Heart left ventricle (tissue), 13 donors: ENCODE measurements around the gene DGKB.

ENCODE experiments used
- POLR2A ChIP-seq, 2 donors: fragments of 450-650 bp; IDR thresholded peaks; one replicate each; pipeline ENCODE4 v1.6.1; 2017; ENCODE audit warnings: antibody characterized with exemption in 2 of 2, mild to moderate bottlenecking in 2 of 2, moderate library complexity in 2 of 2
- TF ChIP-seq, protein P1 (sequence below), 12 donors: fragments of 200-600 bp; sonication (generic) in 4 of 12; IDR thresholded peaks; one replicate each; pipeline versions ENCODE4 v1.5.0 to v1.8.0; 2018 to 2022; ENCODE audit warnings: antibody characterized with exemption in 12 of 12, mild to moderate bottlenecking in 5 of 12
- donor health status: ischemic (EF 13 %, LVEDD 7.1; RV severe dilation, severe dysfunction).
- donor health status: DM: no; HTN: yes; CAD: no.
- donor health status: DM: no; HTN: no; CAD: no.
- donor health status: ischemic (EF 25% LVEDD 6.9; RV normal size, moderate dysfunction).
- donor health status: ischemic (EF 25% LVEDD 5.7; RV mildly dilated, moderate dysfunction).
- donor health status: ischemic (EF 35%, LVEDD 5.7; RV mildly dilated, moderate dysfunction).
- donor health status: nonischemic (EF 11% LVEDD 7.7; RV severe dilation, severe dysfunction).
- donor health status: DM: yes; HTN: yes; CAD: no.
- donor health status: PGD.
- donor health status: ischemic (EF 29% LVEDD 5.4; RV normal size, mild dysfunction).
- donor health status: nonischemic (EF 23%, LVEDD 6.1; RV moderate dilation, normal function).

DNA sequence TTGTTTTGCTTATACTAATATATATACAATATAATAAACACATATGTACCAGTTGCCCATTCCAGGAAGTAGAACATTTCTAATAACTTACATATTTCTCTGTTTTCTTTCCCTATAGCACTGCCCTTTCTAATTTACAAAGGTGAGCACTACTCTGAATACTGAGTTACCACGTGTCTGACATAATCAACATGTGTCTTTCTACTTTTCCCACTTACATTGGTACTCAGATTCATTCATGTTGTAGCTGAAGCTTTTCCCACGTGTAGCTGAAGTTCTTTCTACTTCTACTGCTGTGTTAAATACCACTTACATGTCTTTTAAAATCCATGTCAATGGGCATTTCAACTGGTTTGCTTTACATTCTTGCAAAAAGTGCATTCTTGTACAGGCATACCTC lies 317.3 kb downstream of the DGKB start:
- TF ChIP-seq POLR2A (IDR thresholded peaks at IDR 0.05), result no peak
- TF ChIP-seq, protein P1, sequence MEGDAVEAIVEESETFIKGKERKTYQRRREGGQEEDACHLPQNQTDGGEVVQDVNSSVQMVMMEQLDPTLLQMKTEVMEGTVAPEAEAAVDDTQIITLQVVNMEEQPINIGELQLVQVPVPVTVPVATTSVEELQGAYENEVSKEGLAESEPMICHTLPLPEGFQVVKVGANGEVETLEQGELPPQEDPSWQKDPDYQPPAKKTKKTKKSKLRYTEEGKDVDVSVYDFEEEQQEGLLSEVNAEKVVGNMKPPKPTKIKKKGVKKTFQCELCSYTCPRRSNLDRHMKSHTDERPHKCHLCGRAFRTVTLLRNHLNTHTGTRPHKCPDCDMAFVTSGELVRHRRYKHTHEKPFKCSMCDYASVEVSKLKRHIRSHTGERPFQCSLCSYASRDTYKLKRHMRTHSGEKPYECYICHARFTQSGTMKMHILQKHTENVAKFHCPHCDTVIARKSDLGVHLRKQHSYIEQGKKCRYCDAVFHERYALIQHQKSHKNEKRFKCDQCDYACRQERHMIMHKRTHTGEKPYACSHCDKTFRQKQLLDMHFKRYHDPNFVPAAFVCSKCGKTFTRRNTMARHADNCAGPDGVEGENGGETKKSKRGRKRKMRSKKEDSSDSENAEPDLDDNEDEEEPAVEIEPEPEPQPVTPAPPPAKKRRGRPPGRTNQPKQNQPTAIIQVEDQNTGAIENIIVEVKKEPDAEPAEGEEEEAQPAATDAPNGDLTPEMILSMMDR (IDR thresholded peaks at IDR 0.05), result no peak
